Suprapubic skin (tissue), 4 donors: Measurements from ENCODE around the gene VMO1.

Experiments
- CTCF ChIP-seq, 2 donors: fragments of 200-600 bp in 1 of 2; fragments of 450-650 bp in 1 of 2; sonication (generic) in 1 of 2; IDR thresholded peaks; one replicate each; pipeline ENCODE4 v1.5.1; 2016 to 2019; ENCODE audit warnings: antibody characterized with exemption in 2 of 2, mild to moderate bottlenecking in 1 of 2, moderate library complexity in 1 of 2
- POLR2A ChIP-seq, 2 donors: fragments of 450-650 bp; IDR thresholded peaks; one replicate each; pipeline ENCODE4 v1.6.1; 2017; ENCODE audit warnings: antibody characterized with exemption in 2 of 2, mild to moderate bottlenecking in 2 of 2, moderate library complexity in 2 of 2
- POLR2AphosphoS5 ChIP-seq, 3 donors: sonication (generic); formaldehyde crosslinking; IDR thresholded peaks; one replicate each; pipeline ENCODE4 v1.6.1; 2017; ENCODE audit warnings: antibody characterized with exemption in 3 of 3

- no peak for TF ChIP-seq POLR2A (IDR thresholded peaks at IDR 0.05)
- TF ChIP-seq CTCF (IDR thresholded peaks at IDR 0.05) = no peak
- no peak for TF ChIP-seq POLR2AphosphoS5 (IDR thresholded peaks at IDR 0.05)
Observed at GRCh38 chr17:4759776-4760236, 26.4 kb downstream of the VMO1 start.
